Trophoblast cell (in vitro differentiated cells and primary cell): Measurements from ENCODE around the gene IL21R.
"Not testable (repeated sequence)": the region's sequence is repeated elsewhere in the genome, so short reads cannot be mapped to it uniquely, and the experiment has no call there.

Source experiments
- DNase-seq, 2 donors: peaks; one replicate each; pipeline ENCODE4 v3.0.0-alpha.2; 2016
- H2AFZ ChIP-seq: 2 replicates; pipeline ENCODE4 v1.6.1; 2013; ENCODE audit warnings: low read length, moderate library complexity, mild to moderate bottlenecking; ENCODE audit not compliant: insufficient read depth, poor library complexity
- H2AK5ac ChIP-seq: 2 replicates; pipeline ENCODE4 v1.6.1; 2013; ENCODE audit warnings: mild to moderate bottlenecking, low read length
- H2BK120ac ChIP-seq: 2 replicates; pipeline ENCODE4 v1.6.1; 2013; ENCODE audit warnings: low read length, mild to moderate bottlenecking, moderate library complexity; ENCODE audit not compliant: insufficient read depth, poor library complexity
- H2BK12ac ChIP-seq: 2 replicates; pipeline ENCODE4 v1.6.1; 2013; ENCODE audit warnings: mild to moderate bottlenecking, low read length, moderate library complexity
- H2BK5ac ChIP-seq: 2 replicates; pipeline ENCODE4 v1.6.1; 2013; ENCODE audit warnings: low read length, low read depth, moderate library complexity, mild to moderate bottlenecking; ENCODE audit not compliant: poor library complexity
- H3K14ac ChIP-seq: 2 replicates; pipeline ENCODE4 v1.6.1; 2013; ENCODE audit warnings: mild to moderate bottlenecking, low read length
- H3K18ac ChIP-seq: 2 replicates; pipeline ENCODE4 v1.6.1; 2013; ENCODE audit warnings: mild to moderate bottlenecking, low read length
- H3K23ac ChIP-seq: 2 replicates; pipeline ENCODE4 v1.6.1; 2013; ENCODE audit warnings: low read length
- H3K27ac ChIP-seq: 2 replicates; pipeline ENCODE4 v1.5.1; 2013; ENCODE audit warnings: low read depth, mild to moderate bottlenecking, inconsistent platforms, low read length, moderate library complexity
- H3K27me3 ChIP-seq: 2 replicates; pipeline ENCODE4 v1.6.1; 2013; ENCODE audit warnings: inconsistent platforms, mild to moderate bottlenecking, low read length, moderate library complexity; ENCODE audit not compliant: insufficient read depth
- H3K36me3 ChIP-seq, 2 experiments: 1 replicate in 1 of 2; 2 replicates in 1 of 2; pipeline ENCODE4 v1.6.1; 2013; ENCODE audit warnings: low read length in 2 of 2, mild to moderate bottlenecking in 2 of 2, moderate library complexity in 1 of 2; ENCODE audit not compliant: insufficient read depth in 2 of 2, control insufficient read depth in 1 of 2
- H3K4ac ChIP-seq: 2 replicates; pipeline ENCODE4 v1.6.1; 2013; ENCODE audit warnings: low read depth, mild to moderate bottlenecking, low read length, moderate library complexity
- H3K4me1 ChIP-seq, 2 experiments: 1 replicate in 1 of 2; 2 replicates in 1 of 2; pipeline ENCODE4 v1.6.1; 2013; ENCODE audit warnings: low read length in 2 of 2, mild to moderate bottlenecking in 2 of 2, moderate library complexity in 1 of 2; ENCODE audit not compliant: insufficient read depth in 2 of 2, control insufficient read depth in 1 of 2
- H3K4me2 ChIP-seq: 2 replicates; pipeline ENCODE4 v1.6.1; 2013; ENCODE audit warnings: inconsistent platforms, mild to moderate bottlenecking, low read length, moderate library complexity
- H3K4me3 ChIP-seq: 2 replicates; pipeline ENCODE4 v1.5.1; 2013; ENCODE audit warnings: mild to moderate bottlenecking, low read depth, low read length, inconsistent platforms
- H3K79me1 ChIP-seq: one replicate; pipeline ENCODE4 v1.6.1; 2013; ENCODE audit warnings: low read length
- H3K79me2 ChIP-seq: 2 replicates; pipeline ENCODE4 v1.6.1; 2013; ENCODE audit warnings: low read length, mild to moderate bottlenecking; ENCODE audit not compliant: control insufficient read depth, insufficient read depth, poor library complexity
- H3K9ac ChIP-seq: 2 replicates; pipeline ENCODE4 v1.6.1; 2013; ENCODE audit warnings: mild to moderate bottlenecking, low read length
- H3K9me3 ChIP-seq: 2 replicates; pipeline ENCODE4 v1.6.1; 2013; ENCODE audit warnings: low read depth, mild to moderate bottlenecking, control low read depth, inconsistent platforms, low read length; ENCODE audit not compliant: insufficient read depth
- H4K12ac ChIP-seq: 2 replicates; pipeline ENCODE4 v1.6.1; 2013; ENCODE audit warnings: low read depth, mild to moderate bottlenecking, low read length, moderate library complexity
- H4K8ac ChIP-seq: 2 replicates; pipeline ENCODE4 v1.6.1; 2013; ENCODE audit warnings: low read depth, mild to moderate bottlenecking, low read length, moderate library complexity
- H4K91ac ChIP-seq: one replicate; pipeline ENCODE4 v1.6.1; 2013; ENCODE audit warnings: low read depth, mild to moderate bottlenecking, low read length, moderate library complexity
- WGBS: extraction: QIAGEN DNeasy Blood & Tissue Kit; methylation state at CpG from one replicate; pipeline ENCODE4 v1.1.7; 2013; ENCODE audit warnings: missing lambda C conversion rate; ENCODE audit not compliant: insufficient read length, insufficient coverage; ENCODE audit errors: extremely low coverage; 5-methylcytosine and 5-hydroxymethylcytosine counted together

IL21R gene

GRCh38 chr16:27407133-27407532 lies 5.2 kb downstream of the IL21R start:
- Histone ChIP-seq H4K8ac (no peak overlapping the region), H3K4me3 (no peak overlapping the region), H4K91ac (no peak overlapping the region), H3K4me2 (no peak overlapping the region), H3K79me2 (no peaks in the 10 kb centered on the region), H2BK12ac (no peak overlapping the region), H3K23ac (no peak overlapping the region), H3K27me3 (no peaks in the 10 kb centered on the region), H3K18ac (no peak overlapping the region), H3K9me3 (peaks cover 2% of the 10 kb centered on the region), H3K4ac (no peak overlapping the region), H3K36me3 (no peaks in the 10 kb centered on the region), H3K79me1 (no peaks in the 10 kb centered on the region), H3K14ac (no peak overlapping the region), H3K9ac (no peak overlapping the region), H2BK5ac (no peak overlapping the region), H3K27ac (no peak overlapping the region), H2BK120ac (no peak overlapping the region), H3K4me1 (no peaks in the 10 kb centered on the region), H4K12ac (no peak overlapping the region), H2AK5ac (no peak overlapping the region), H2AFZ (no peak overlapping the region)
- DNase-seq = no peak
- WGBS = no CpG with 5 or more reads among the region's 2 CpGs

- Histone ChIP-seq H3K27ac (no peak overlapping the region), H2AFZ (no peak overlapping the region), H3K79me2 (no peaks in the 10 kb centered on the region), H2BK12ac (no peak overlapping the region), H2AK5ac (no peak overlapping the region), H3K36me3 (no peaks in the 10 kb centered on the region), H3K4me1 (no peaks in the 10 kb centered on the region), H3K23ac (no peak overlapping the region), H2BK120ac (no peak overlapping the region), H3K79me1 (no peaks in the 10 kb centered on the region), H3K9me3 (peaks cover 2% of the 10 kb centered on the region), H4K91ac (no peak overlapping the region), H4K12ac (no peak overlapping the region), H3K9ac (no peak overlapping the region), H3K14ac (no peak overlapping the region), H4K8ac (no peak overlapping the region), H2BK5ac (no peak overlapping the region), H3K4me2 (no peak overlapping the region), H3K27me3 (no peaks in the 10 kb centered on the region), H3K4ac (no peak overlapping the region), H3K18ac (no peak overlapping the region), H3K4me3 (no peak overlapping the region)
- no peak for DNase-seq
- no CpG with 5 or more reads among the region's 3 CpGs for WGBS
These were observed 6.1 kb downstream of the IL21R start for GRCh38 chr16:27408012-27408601.

GRCh38 chr16:27408602-27409031 lies 6.6 kb downstream of the IL21R start:
- Histone ChIP-seq H4K8ac (no peak overlapping the region), H3K9me3 (peaks cover 2% of the 10 kb centered on the region)
- whole genome bisulfite sequencing = no CpG with 5 or more reads among the region's 6 CpGs

GRCh38 chr16:27409958-27410357 lies 8.0 kb downstream of the IL21R start:
- H3K36me3 ChIP-seq, H3K79me2 ChIP-seq, H2BK120ac ChIP-seq, H4K91ac ChIP-seq, H2AFZ ChIP-seq, H2AK5ac ChIP-seq, H3K23ac ChIP-seq, H3K27me3 ChIP-seq, H3K79me1 ChIP-seq, H3K9me3 ChIP-seq, H3K4me3 ChIP-seq, H4K8ac ChIP-seq, H3K18ac ChIP-seq, H3K4me1 ChIP-seq, H3K14ac ChIP-seq, H2BK5ac ChIP-seq, H4K12ac ChIP-seq, H3K27ac ChIP-seq, H3K4ac ChIP-seq, DNase-seq, H2BK12ac ChIP-seq, H3K4me2 ChIP-seq, H3K9ac ChIP-seq: not testable (repeated sequence)
- WGBS = no CpG with 5 or more reads among the region's 2 CpGs

More at GRCh38 chr16:27408602-27409031, 6.6 kb downstream of the IL21R start:
- Histone ChIP-seq H3K4me2 (no peak overlapping the region), H2BK120ac (no peak overlapping the region), H3K4me1 (no peaks in the 10 kb centered on the region), H2AK5ac (no peak overlapping the region), H3K79me1 (no peaks in the 10 kb centered on the region), H2BK5ac (no peak overlapping the region), H4K12ac (no peak overlapping the region), H3K14ac (no peak overlapping the region), H3K4me3 (no peak overlapping the region), H3K36me3 (no peaks in the 10 kb centered on the region), H3K79me2 (no peaks in the 10 kb centered on the region), H2BK12ac (no peak overlapping the region), H3K18ac (no peak overlapping the region), H3K27ac (no peak overlapping the region), H3K27me3 (no peaks in the 10 kb centered on the region), H3K23ac (no peak overlapping the region), H2AFZ (no peak overlapping the region), H3K4ac (no peak overlapping the region), H3K9ac (no peak overlapping the region), H4K91ac (no peak overlapping the region)
- DNase-seq = no peak
